ACHN (cell line): Measurements from ENCODE around the gene MMP7.

ENCODE experiments used
- DNase-seq: peaks from one replicate; pipeline ENCODE4 v3.0.0-alpha.2; 2015
- in situ Hi-C: cut with HindIII; loops from 2 replicates; pipeline ENCODE4 v1.10.0; 2017; ENCODE audit warnings: low sequenced_read_pairs, low pct_ligation_motif_present, low pct_unique_long_range_greater_than_20kb

MMP7 gene

DNA sequence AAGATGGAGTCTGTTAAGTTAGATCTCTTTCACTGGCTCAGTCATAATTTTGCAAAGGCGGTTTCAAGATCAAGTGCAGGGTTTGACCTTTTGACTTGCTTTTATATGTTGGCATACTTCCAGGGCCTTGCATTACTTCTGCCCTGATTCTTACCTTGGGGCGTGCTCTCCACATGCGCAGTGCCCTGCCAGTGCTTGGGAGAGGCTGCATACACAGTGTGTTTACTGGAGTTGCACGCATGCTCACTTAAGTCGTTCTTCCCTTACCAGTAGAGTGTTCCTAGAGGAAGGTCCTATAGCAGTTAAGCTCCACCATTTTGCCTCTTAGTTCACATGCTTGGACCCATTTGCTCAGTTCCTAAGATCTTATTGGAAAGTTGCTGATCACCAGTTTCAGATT is 57.0 kb downstream of the MMP7 start:
- in situ Hi-C loops = no loop called here
- DNase-seq = no peak

DNA sequence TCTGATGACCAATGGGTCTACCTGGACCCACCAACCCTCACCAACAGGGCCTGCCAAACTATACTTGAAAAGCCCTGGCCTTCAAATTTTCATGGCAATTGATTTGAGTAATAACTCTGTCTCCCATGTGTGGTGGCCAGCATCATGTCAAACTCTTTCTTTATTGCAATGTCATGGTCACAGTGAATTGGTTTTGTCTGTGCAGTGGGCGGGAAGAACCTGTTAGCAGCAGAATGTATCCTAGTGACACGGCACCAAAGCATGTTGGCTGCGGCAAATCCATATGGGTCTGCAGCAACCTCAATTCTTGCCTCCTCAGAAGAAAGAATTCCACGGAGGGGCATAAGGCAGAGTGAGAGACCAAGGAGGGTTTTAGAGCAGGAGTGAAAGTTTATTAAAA is 58.4 kb downstream of the MMP7 start:
- in situ Hi-C loops = no loop called here
- DNase-seq = no peak

DNA sequence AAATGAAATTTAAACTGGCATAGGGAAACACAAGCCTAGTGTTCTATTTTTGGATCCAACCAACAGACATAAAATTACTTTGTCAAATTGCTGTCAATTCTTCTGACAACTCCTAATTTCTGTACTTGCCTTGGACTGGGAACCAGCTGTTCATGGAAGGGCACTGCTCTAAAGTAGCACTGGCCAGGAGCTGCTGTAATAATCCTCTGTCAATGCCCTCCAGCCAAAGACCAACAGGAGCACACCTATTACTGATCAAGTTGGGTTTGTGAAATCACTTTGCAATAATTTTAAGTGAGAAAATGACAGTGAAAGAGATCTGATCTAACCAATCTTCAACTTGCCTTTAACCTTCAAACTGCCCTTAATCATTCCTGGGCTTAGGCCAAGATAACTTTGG is 59.1 kb downstream of the MMP7 start:
- no peak for DNase-seq
- in situ Hi-C loops = no loop called here
